Measurements from ENCODE around the gene CTBP2. TPM values are rescaled to one million over a fixed set of nuclear protein-coding genes. Genes with fewer than 3 reads are reported as not detected.

Gene CTBP2
- total RNA-seq, 1 experiment from 2014 or later, result 75.4 TPM

GRCh38 chr10:125050383-125050782 lies 110.0 kb downstream of the CTBP2 start:
- DNase-seq (ENCODE audit: low read depth in 1 of 2, low spot score in 2 of 2), result no peak
- Histone ChIP-seq H3K4me3 (no peak overlapping the region), H3K36me3 (peaks cover 16% of the 10 kb centered on the region), H3K4me1 (replicated peaks) (peaks cover 20% of the 10 kb centered on the region), H3K27me3 (replicated peaks) (no peaks in the 10 kb centered on the region), H3K27ac (no peak overlapping the region), H3K9me3 (replicated peaks) (no peaks in the 10 kb centered on the region)

- peaks cover 11% of the 10 kb centered on the region for H3K36me3 ChIP-seq
- no peak for DNase-seq (ENCODE audit: low read depth in 1 of 2, low spot score in 2 of 2)
- no peaks in the 10 kb centered on the region for H3K27me3 ChIP-seq (replicated peaks)
- no peak overlapping the region for H3K4me3 ChIP-seq
- H3K27ac ChIP-seq, result no peak overlapping the region
- no peaks in the 10 kb centered on the region for H3K9me3 ChIP-seq (replicated peaks)
- H3K4me1 ChIP-seq (replicated peaks), result peaks cover 30% of the 10 kb centered on the region
Observed at GRCh38 chr10:125049216-125049881, 111.0 kb downstream of the CTBP2 start.

GRCh38 chr10:125048094-125048864 lies 112.1 kb downstream of the CTBP2 start:
- no peak overlapping the region for H3K4me3 ChIP-seq
- H3K27ac ChIP-seq, result no peak overlapping the region
- peaks cover 17% of the 10 kb centered on the region; the same call in 1 of the 2 replicates for H3K36me3 ChIP-seq

GRCh38 chr10:125043841-125044658 lies 116.3 kb downstream of the CTBP2 start:
- H3K4me3 ChIP-seq, result no peak overlapping the region
- H3K27me3 ChIP-seq (replicated peaks), result no peaks in the 10 kb centered on the region
- peaks cover 20% of the 10 kb centered on the region; the same call in 1 of the 2 replicates for H3K36me3 ChIP-seq
- no peak for DNase-seq (ENCODE audit: low read depth in 1 of 2, low spot score in 2 of 2)
- no peaks in the 10 kb centered on the region for H3K9me3 ChIP-seq (replicated peaks)
- no peak overlapping the region for H3K27ac ChIP-seq
- H3K4me1 ChIP-seq (replicated peaks), result peaks cover 56% of the 10 kb centered on the region

More at GRCh38 chr10:125048094-125048864, 112.1 kb downstream of the CTBP2 start:
- Histone ChIP-seq H3K9me3 (replicated peaks) (no peaks in the 10 kb centered on the region), H3K4me1 (replicated peaks) (peaks cover 37% of the 10 kb centered on the region), H3K27me3 (replicated peaks) (no peaks in the 10 kb centered on the region)
- peak; percentile 83 to 87 for DNase-seq (ENCODE audit: low read depth in 1 of 2, low spot score in 2 of 2)

- no peak overlapping the region for H3K27ac ChIP-seq
- no peak overlapping the region for H3K4me3 ChIP-seq
- H3K36me3 ChIP-seq, result peaks cover 20% of the 10 kb centered on the region; the same call in 1 of the 2 replicates
- no peaks in the 10 kb centered on the region for H3K27me3 ChIP-seq (replicated peaks)
- peaks cover 55% of the 10 kb centered on the region for H3K4me1 ChIP-seq (replicated peaks)
- H3K9me3 ChIP-seq (replicated peaks), result no peaks in the 10 kb centered on the region
- no peak for DNase-seq (ENCODE audit: low read depth in 1 of 2, low spot score in 2 of 2)
Observed at GRCh38 chr10:125041856-125042506, 118.4 kb downstream of the CTBP2 start.

GRCh38 chr10:125039354-125039769 lies 121.0 kb downstream of the CTBP2 start:
- H3K27me3 ChIP-seq (replicated peaks), result no peaks in the 10 kb centered on the region
- peaks cover 58% of the 10 kb centered on the region for H3K4me1 ChIP-seq (replicated peaks)
- DNase-seq (ENCODE audit: low read depth in 1 of 2, low spot score in 2 of 2), result no peak
- H3K9me3 ChIP-seq (replicated peaks), result no peaks in the 10 kb centered on the region
- H3K27ac ChIP-seq, result no peak overlapping the region
- H3K36me3 ChIP-seq, result peaks cover 19% of the 10 kb centered on the region; the same call in 1 of the 2 replicates
- H3K4me3 ChIP-seq, result no peak overlapping the region

- Histone ChIP-seq H3K4me3 (no peak overlapping the region), H3K27ac (no peak overlapping the region), H3K4me1 (replicated peaks) (peaks cover 58% of the 10 kb centered on the region), H3K9me3 (replicated peaks) (no peaks in the 10 kb centered on the region), H3K36me3 (peaks cover 12% of the 10 kb centered on the region; the same call in 1 of the 2 replicates), H3K27me3 (replicated peaks) (no peaks in the 10 kb centered on the region)
- DNase-seq (ENCODE audit: low read depth in 1 of 2, low spot score in 2 of 2), result no peak
Observed at GRCh38 chr10:125038637-125039036, 121.7 kb downstream of the CTBP2 start.

GRCh38 chr10:125037145-125037877 lies 123.1 kb downstream of the CTBP2 start:
- Histone ChIP-seq H3K27ac (peak overlapping the region; percentile 1; the same call in 1 of the 2 replicates), H3K4me3 (no peak overlapping the region), H3K4me1 (replicated peaks) (peaks cover 51% of the 10 kb centered on the region), H3K27me3 (replicated peaks) (no peaks in the 10 kb centered on the region), H3K36me3 (peaks cover 11% of the 10 kb centered on the region; the same call in 1 of the 2 replicates), H3K9me3 (replicated peaks) (no peaks in the 10 kb centered on the region)
- DNase-seq (ENCODE audit: low read depth in 1 of 2, low spot score in 2 of 2), result peak; percentile 48 to 78

GRCh38 chr10:125035588-125036295 lies 124.6 kb downstream of the CTBP2 start:
- DNase-seq (ENCODE audit: low read depth in 1 of 2, low spot score in 2 of 2), result no peak
- Histone ChIP-seq H3K27ac (peak overlapping the region; percentile 94), H3K4me3 (peak overlapping the region; percentile 8), H3K36me3 (peaks cover 7% of the 10 kb centered on the region; the same call in 1 of the 2 replicates), H3K27me3 (replicated peaks) (no peaks in the 10 kb centered on the region), H3K9me3 (replicated peaks) (no peaks in the 10 kb centered on the region), H3K4me1 (replicated peaks) (peaks cover 42% of the 10 kb centered on the region)

GRCh38 chr10:125035136-125035535 lies 125.2 kb downstream of the CTBP2 start:
- Histone ChIP-seq H3K27ac (peak overlapping the region; percentile 94), H3K4me3 (peak overlapping the region; percentile 9), H3K4me1 (replicated peaks) (peaks cover 40% of the 10 kb centered on the region), H3K9me3 (replicated peaks) (no peaks in the 10 kb centered on the region), H3K27me3 (replicated peaks) (no peaks in the 10 kb centered on the region), H3K36me3 (peaks cover 6% of the 10 kb centered on the region; the same call in 1 of the 2 replicates)
- DNase-seq (ENCODE audit: low read depth in 1 of 2, low spot score in 2 of 2), result peak; percentile 82 to 97

GRCh38 chr10:125034675-125035074 lies 125.7 kb downstream of the CTBP2 start:
- peak overlapping the region; percentile 9 for H3K4me3 ChIP-seq
- DNase-seq (ENCODE audit: low read depth in 1 of 2, low spot score in 2 of 2), result peak in 1 of 2 experiments; percentile 85
- H3K4me1 ChIP-seq (replicated peaks), result peaks cover 45% of the 10 kb centered on the region
- H3K36me3 ChIP-seq, result peaks cover 6% of the 10 kb centered on the region; the same call in 1 of the 2 replicates
- H3K27ac ChIP-seq, result peak overlapping the region; percentile 94
- no peaks in the 10 kb centered on the region for H3K9me3 ChIP-seq (replicated peaks)
- H3K27me3 ChIP-seq (replicated peaks), result no peaks in the 10 kb centered on the region
